NCI-H1092 (cell line): Measurements from ENCODE around the gene ATXN10.

Source experiments
- DNase-seq: peaks from one replicate; lab custom pipeline; 2025; lab: John Stamatoyannopoulos, UW

Gene ATXN10

DNA sequence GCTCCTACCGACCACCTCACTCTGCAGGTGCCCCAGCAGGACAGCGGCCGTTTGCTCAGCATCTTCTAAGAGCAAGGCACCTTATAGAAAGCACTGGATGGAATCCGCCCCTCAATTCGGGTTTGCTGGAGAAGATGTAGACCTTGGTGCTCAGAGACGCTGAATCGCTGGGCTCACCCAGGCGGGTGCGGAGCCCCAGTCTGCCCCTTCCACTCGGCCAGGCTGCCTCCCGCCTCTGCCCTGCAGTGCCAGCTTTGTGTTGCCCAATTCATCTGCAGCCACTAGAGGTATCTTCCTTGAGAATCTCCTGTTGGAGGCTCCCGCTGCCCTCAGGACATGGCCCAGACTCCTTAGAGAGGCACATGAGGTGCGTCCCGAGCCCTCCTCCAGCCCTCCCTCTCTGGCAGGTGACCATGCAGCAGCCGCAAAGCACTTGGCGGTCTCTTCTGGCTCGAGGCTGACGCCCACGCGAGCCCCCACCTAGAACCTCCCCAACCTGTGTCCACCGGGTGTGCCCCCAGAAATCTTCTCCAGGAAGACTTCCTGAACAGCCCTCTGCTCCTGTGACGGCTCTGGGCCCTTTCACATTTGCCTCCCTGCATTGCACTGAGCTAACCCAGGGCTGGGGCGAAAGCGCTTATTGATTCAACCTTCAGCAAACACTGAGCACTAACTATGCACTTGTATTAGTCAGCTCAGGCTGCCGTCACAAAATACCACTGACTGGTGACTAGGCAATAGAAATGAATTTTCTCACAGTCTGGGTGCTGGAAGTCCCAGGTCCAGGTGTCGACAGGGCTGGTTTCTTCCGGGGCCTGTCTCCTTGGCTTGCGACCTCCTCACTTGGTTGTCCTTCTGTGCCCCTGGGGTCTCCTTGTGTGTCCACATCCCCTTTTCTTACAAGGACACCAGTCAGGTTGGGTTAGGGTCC is 187.9 kb downstream of the ATXN10 start:
- DNase-seq = no peak

DNA sequence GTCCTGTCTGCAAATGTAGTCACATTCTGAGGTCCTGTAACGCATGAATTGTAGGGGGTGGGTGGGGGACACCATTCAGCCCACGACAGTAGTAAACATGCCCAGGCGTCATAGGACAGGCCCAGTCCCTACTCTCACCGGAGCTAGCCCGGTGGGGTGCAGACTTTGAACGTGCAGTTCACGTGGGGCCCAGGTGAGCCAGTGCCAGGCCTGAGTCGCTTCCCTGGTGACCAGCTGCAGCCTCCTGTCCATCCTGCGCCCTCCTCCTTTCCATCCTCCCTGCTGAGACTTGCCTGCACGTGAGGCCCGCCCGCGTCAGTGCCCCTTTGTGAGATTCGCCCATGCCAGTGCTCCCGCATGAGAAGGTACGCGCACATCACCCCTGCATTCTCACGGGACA is 188.6 kb downstream of the ATXN10 start:
- no peak for DNase-seq

GRCh38 chr22:45861259-45861658 is 189.6 kb downstream of the ATXN10 start:
- no peak for DNase-seq

DNA sequence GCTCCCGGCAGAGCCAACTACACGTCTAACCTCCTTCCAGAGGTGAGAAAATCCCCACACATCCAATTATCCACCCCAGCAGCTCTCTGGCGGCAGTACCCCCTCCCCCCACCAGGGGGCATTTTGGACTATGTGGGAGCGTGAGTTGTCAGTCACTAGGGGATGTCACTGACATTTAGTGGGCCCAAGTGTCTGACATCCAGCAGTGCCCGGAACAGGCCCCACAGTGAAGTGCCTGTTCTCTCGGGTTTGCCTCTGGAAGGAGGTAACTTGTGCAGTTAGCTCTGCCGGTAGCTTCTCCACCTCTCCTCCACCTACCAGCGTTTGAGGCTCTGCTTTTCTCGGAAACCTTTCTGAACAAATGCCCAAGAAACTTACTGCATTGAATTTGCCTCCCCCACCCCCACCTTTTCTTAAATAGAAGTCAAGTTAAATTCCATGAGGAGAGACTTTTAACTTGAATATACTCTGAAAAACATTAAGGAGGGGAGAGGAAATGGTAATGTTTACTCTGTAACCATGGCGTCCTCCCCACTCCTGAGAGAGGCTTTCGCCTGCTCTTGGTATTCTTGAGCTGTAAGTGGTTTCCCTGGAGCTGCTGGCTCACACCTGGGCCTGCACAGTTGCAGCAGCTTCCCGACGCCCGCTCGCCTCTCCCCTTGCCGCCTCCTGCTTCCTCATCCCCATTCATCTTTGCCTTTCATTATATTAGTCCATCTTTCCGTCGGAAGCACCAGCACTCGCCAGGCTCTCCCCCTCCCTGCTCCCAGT is 192.5 kb downstream of the ATXN10 start:
- DNase-seq = peak; percentile 20

GRCh38 chr22:45864959-45865476 is 193.4 kb downstream of the ATXN10 start:
- no peak for DNase-seq

GRCh38 chr22:45865561-45866125 is 194.0 kb downstream of the ATXN10 start:
- DNase-seq = no peak

- no peak for DNase-seq
Measured at GRCh38 chr22:45866126-45866645, 194.6 kb downstream of the ATXN10 start.

DNA sequence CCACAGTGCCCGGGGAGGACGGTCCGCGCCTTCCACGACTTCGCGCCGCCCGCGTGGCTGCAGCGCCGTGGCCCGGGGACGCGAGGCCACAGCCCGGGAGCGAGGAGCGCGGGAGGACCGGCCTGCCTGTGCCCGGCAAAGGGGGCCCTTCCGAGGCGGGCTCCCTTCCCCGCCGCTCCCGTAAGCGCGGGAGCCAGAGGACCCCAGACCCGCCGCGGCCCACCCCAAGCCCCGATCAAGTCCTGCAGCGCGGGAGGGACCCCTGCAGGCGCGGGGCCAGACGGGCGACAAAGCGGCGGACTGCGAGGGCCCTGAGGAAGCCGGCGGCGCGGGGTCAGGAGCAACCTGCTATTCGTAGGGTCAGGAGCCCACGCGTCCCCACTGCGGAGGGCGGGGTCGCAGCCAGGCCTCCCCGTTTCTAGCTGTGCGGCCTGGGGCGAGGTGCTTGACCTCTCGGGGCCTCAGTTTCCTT is 195.0 kb downstream of the ATXN10 start:
- no peak for DNase-seq

DNA sequence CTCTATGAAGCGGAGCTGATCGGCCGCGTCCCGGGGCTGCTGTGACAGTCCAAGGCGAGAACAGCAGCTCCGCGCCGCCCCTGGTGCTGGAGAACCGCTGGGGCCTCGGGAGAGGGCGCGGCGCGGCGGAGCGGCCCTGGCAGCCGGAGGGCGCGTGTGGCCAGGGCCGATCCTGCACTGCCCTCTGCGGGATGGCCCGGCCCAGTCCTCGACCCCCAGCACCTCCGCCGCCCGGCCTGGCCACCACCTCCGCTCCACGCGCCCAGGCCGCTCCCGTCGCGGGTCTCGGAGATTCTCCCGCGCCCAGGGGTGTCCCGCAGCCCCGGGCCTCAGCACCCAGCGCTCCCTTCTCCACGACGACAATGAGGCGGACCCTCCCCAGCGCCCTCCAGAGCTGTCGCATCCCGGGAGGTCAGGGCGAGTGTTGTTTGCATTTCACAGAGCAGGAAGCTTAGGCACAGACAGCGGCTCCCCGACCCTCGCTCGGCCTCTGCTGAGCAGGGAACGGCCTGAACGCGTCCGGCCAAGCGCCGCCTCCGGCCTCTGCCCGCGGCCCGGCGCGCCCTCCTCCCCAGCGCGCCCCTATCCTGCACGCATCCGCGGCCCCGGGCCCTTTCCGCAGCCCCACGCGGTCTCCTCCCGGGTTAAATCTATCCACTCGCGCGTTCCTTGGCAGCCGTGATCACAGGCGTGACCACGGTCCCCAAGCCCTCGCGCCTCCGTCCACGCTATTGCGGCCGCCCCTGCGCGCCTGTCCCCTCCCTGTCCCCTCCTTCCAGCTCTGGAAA is 195.7 kb downstream of the ATXN10 start:
- DNase-seq = no peak

- DNase-seq = no peak
Measured at GRCh38 chr22:45867906-45868555, 196.4 kb downstream of the ATXN10 start.

- DNase-seq = no peak
Measured at GRCh38 chr22:45868571-45869339, 197.1 kb downstream of the ATXN10 start.

- no peak for DNase-seq
Measured at GRCh38 chr22:45869340-45869847, 197.8 kb downstream of the ATXN10 start.

DNA sequence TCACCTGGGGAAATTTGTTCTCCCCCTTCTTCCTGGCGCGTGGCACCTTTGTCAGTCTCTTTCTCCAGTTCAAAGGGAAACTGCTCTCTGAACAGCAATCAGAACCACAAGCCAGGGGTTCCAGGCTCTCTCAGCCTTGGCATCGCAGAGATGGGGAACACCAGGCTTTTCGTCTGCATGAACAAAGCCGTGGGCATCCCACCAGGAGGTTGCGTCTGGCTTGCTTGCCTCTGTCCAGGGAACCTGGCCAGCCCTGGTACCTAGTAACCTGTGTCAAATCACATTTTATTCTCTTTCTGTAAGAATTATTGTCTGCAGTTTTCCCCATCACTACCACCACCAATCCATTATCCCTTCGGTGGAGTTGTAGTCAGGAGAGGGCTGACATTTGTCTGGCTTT is 198.4 kb downstream of the ATXN10 start:
- DNase-seq = no peak

DNA sequence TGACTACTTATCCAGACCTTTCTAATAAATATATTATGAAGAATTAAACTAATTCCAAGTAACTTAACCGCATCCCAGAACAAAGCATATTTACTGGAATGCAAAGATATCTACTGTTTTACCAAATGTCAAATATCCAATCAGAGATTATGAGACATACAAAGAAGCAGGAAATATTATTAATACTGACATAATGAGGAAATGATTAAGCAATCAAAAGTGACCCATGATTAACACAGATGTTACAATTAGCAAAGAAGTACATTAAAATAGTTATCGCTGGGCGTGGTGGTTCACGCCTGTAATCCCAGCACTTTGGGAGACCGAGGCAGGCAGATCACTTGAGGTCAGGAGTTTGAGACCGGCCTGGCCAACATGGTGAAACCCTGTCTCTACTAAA is 200.1 kb downstream of the ATXN10 start:
- DNase-seq = no peak

DNA sequence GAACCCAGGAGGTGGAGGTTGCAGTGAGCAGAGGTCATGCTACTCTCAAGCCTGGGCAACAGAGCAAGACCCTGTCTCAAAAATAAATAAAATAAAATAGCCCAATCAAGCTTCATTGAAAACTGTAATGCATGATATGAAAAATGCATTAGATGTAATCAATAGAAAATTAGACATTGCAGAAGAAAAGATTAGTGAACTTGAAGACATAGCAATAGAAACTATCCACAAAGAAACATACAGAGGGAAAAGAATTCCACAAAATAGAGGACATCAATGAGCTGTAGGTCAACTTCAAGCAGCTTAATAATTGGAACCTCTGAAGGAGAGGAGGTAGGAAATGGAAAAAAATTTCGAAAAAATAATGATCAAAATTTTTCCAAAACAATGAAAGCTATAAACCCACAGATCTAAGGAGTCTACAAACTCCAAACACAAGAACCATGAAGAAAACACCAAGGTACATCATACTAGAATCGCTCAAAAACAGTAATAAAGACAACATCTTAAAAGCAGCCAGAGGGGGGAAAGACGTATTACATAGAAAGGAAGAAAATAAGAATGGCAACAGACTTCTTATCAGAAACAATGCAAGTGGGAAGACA is 201.1 kb downstream of the ATXN10 start:
- DNase-seq = no peak

GRCh38 chr22:45876136-45877035 is 204.8 kb downstream of the ATXN10 start:
- DNase-seq = no peak

DNA sequence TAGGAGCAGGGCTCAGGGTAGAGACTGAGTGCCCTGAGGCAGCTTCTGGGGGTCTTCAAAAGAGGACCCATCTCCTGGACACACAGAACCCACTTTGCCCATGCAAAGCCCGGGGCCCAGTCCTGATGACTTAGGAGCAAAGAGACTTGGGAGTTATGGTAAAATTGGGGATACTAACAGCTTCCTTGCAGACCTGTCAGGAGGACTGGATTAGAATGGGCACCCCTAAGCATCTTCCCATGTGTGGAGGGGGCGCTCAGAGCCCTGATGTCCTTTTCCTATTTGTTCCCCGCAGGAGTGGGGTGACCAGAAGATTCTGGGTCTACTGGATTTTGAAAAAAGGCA is 205.4 kb downstream of the ATXN10 start:
- no peak for DNase-seq

GRCh38 chr22:45877651-45878050 is 206.0 kb downstream of the ATXN10 start:
- no peak for DNase-seq
